ENCODE data around the gene GRK3. TPM values are rescaled to one million over a fixed set of nuclear protein-coding genes. Genes with fewer than 3 reads are reported as not detected.

GRK3 gene
- total RNA-seq, 4 donors from 2014 or later: 8.2 to 12.9 (median 10.2) TPM

- Histone ChIP-seq H3K9me3 (no peaks in the 10 kb centered on the region), H3K36me3 (no peaks in the 10 kb centered on the region), H3K4me1 (peaks cover 0 to 4% (median 2%) of the 10 kb centered on the region in 4 donors), H3K27me3 (no peaks in the 10 kb centered on the region), H3K27ac (no peak overlapping the region), H3K4me3 (no peak overlapping the region)
- no peak for TF ChIP-seq POLR2A (IDR thresholded peaks at IDR 0.05)
- no peak for TF ChIP-seq CTCF (IDR thresholded peaks at IDR 0.05)
- no peak for TF ChIP-seq EP300 (IDR thresholded peaks at IDR 0.05)
- WGBS, 2 donors: 63 to 66% methylated on average over 2 of the region's 2 CpGs
- no peak for DNase-seq (ENCODE audit: low spot score in 2 of 2)
These were observed 71.8 kb downstream of the GRK3 start for GRCh38 chr22:25636323-25636722.

GRCh38 chr22:25637032-25637431 is 72.6 kb downstream of the GRK3 start:
- Histone ChIP-seq H3K9me3 (no peaks in the 10 kb centered on the region), H3K36me3 (no peaks in the 10 kb centered on the region), H3K27me3 (no peaks in the 10 kb centered on the region), H3K4me3 (no peak overlapping the region), H3K4me1 (no peaks in the 10 kb centered on the region), H3K27ac (no peak overlapping the region)
- WGBS, 2 donors: 87 to 95% methylated on average over 2 of the region's 2 CpGs
- no peak for TF ChIP-seq POLR2A (IDR thresholded peaks at IDR 0.05)
- TF ChIP-seq CTCF (IDR thresholded peaks at IDR 0.05): no peak
- no peak for TF ChIP-seq EP300 (IDR thresholded peaks at IDR 0.05)
- no peak for DNase-seq (ENCODE audit: low spot score in 2 of 2)

GRCh38 chr22:25637672-25638071 is 73.2 kb downstream of the GRK3 start:
- Histone ChIP-seq H3K36me3 (no peaks in the 10 kb centered on the region), H3K4me3 (no peak overlapping the region), H3K27ac (no peak overlapping the region), H3K9me3 (no peaks in the 10 kb centered on the region), H3K4me1 (no peaks in the 10 kb centered on the region), H3K27me3 (no peaks in the 10 kb centered on the region)
- 88 to 93% methylated on average over 4 of the region's 4 CpGs for WGBS, 2 donors
- TF ChIP-seq POLR2A (IDR thresholded peaks at IDR 0.05): no peak
- no peak for TF ChIP-seq EP300 (IDR thresholded peaks at IDR 0.05)
- TF ChIP-seq CTCF (IDR thresholded peaks at IDR 0.05): no peak
- no peak for DNase-seq (ENCODE audit: low spot score in 2 of 2)

GRCh38 chr22:25638638-25639037 is 74.2 kb downstream of the GRK3 start:
- 100% methylated on average over 1 of the region's 1 CpG for WGBS, 2 donors
- no peaks in the 10 kb centered on the region for H3K36me3 ChIP-seq
- no peaks in the 10 kb centered on the region for H3K4me1 ChIP-seq
- H3K27ac ChIP-seq: no peak overlapping the region
- H3K27me3 ChIP-seq: no peaks in the 10 kb centered on the region
- H3K9me3 ChIP-seq: no peaks in the 10 kb centered on the region
- DNase-seq (ENCODE audit: low spot score in 2 of 2): no peak
- H3K4me3 ChIP-seq: no peak overlapping the region
- TF ChIP-seq EP300 (IDR thresholded peaks at IDR 0.05) (no peak), CTCF (IDR thresholded peaks at IDR 0.05) (no peak), POLR2A (IDR thresholded peaks at IDR 0.05) (no peak)

- DNase-seq (ENCODE audit: low spot score in 2 of 2): no peak
- Histone ChIP-seq H3K4me1 (no peaks in the 10 kb centered on the region), H3K9me3 (no peaks in the 10 kb centered on the region), H3K27ac (no peak overlapping the region), H3K27me3 (no peaks in the 10 kb centered on the region), H3K4me3 (no peak overlapping the region), H3K36me3 (no peaks in the 10 kb centered on the region)
- WGBS, 2 donors: 91 to 96% methylated on average over 2 of the region's 2 CpGs
- TF ChIP-seq POLR2A (IDR thresholded peaks at IDR 0.05) (no peak), CTCF (IDR thresholded peaks at IDR 0.05) (no peak), EP300 (IDR thresholded peaks at IDR 0.05) (no peak)
These were observed 77.2 kb downstream of the GRK3 start for GRCh38 chr22:25641650-25642049.
